Kidney epithelial cell (primary cell): ENCODE results near the gene PLAC9. TPM values are rescaled to one million over a fixed set of nuclear protein-coding genes. Genes with fewer than 3 reads are reported as not detected.
"Not testable (repeated sequence)": the region's sequence is repeated elsewhere in the genome, so short reads cannot be mapped to it uniquely, and the experiment has no call there.

Source experiments
- DNase-seq: peaks from one replicate; pipeline ENCODE4 v3.0.0-alpha.2; 2010; ENCODE audit warnings: low read depth
- H3K27me3 ChIP-seq: 2 replicates; pipeline ENCODE4 v1.6.0; 2011; ENCODE audit warnings: low read length; ENCODE audit not compliant: control insufficient read depth, insufficient read depth
- H3K36me3 ChIP-seq: 2 replicates; pipeline ENCODE4 v1.5.1; 2011; ENCODE audit warnings: low read length; ENCODE audit not compliant: control insufficient read depth, insufficient read depth
- H3K4me3 ChIP-seq: 2 replicates; pipeline ENCODE4 v1.5.1; 2011; ENCODE audit warnings: low read depth, mild to moderate bottlenecking, control low read depth, low read length
- total RNA-seq: library from RNA; depleted of rRNA; stranded (reverse); fragments of >200 nt; gene quantifications from 2 replicates; pipeline ENCODE4 v1.2.3, GENCODE V29; 2015
- TF ChIP-seq, protein P1 (sequence below): IDR thresholded peaks from 2 replicates; pipeline ENCODE4 v1.5.1; 2011; ENCODE audit warnings: mild to moderate bottlenecking, moderate library complexity, low read length, control low read depth, inconsistent platforms; ENCODE audit not compliant: insufficient read depth, poor library complexity, severe bottlenecking

PLAC9 gene, protein sequence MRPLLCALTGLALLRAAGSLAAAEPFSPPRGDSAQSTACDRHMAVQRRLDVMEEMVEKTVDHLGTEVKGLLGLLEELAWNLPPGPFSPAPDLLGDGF
- not detected in 2 replicates for total RNA-seq

DNA sequence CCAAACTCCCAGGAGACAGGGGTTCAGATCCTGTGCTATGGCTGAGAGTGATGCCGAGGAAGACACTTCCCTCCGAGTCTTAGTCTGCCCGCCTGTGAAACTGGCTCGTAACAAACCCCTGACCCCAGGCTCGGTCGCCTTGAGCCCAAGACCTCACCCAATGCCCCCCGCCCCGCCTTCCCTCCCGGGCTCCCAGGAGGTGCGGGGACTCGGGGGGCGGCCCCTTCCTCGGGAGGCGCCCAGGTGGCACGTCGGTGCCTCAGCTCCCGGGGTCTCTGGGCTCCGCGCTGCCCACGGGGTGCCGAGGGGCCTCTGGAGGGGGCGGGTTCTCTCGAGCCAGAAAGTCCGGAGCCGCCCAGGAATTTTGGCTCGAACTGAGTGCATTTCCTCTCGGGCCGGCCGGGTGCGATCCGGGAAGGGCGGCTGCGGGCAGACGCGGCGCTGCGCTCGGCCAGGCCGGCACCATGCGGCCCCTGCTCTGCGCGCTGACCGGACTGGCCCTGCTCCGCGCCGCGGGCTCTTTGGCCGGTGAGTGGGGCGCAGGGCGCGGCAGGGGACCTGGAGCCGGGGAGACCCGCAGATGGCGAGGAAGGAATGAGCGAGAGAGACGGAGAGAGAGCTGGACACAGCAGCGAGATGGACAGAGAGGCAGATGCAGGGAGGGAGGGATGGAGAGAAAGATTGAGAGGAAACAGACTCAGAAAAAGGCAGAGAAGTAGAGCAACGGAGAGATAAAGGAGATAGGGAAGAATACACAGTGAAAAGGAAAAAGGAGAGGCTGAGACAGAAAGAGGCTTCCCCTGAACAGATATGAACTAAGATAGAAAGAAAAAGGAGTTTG lies at the start of gene PLAC9:
Gene PLAC9 (plus strand): TSS at position 432 of the 841 bp plus-strand sequence. CDS start 33 bp downstream, at position 465.
- no peaks in the 10 kb centered on the region for H3K36me3 ChIP-seq
- peak within 1 kb of the TSS; percentile 34 for H3K4me3 ChIP-seq
- TF ChIP-seq, protein P1, sequence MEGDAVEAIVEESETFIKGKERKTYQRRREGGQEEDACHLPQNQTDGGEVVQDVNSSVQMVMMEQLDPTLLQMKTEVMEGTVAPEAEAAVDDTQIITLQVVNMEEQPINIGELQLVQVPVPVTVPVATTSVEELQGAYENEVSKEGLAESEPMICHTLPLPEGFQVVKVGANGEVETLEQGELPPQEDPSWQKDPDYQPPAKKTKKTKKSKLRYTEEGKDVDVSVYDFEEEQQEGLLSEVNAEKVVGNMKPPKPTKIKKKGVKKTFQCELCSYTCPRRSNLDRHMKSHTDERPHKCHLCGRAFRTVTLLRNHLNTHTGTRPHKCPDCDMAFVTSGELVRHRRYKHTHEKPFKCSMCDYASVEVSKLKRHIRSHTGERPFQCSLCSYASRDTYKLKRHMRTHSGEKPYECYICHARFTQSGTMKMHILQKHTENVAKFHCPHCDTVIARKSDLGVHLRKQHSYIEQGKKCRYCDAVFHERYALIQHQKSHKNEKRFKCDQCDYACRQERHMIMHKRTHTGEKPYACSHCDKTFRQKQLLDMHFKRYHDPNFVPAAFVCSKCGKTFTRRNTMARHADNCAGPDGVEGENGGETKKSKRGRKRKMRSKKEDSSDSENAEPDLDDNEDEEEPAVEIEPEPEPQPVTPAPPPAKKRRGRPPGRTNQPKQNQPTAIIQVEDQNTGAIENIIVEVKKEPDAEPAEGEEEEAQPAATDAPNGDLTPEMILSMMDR, result no peak
- peaks cover 19% of the 10 kb centered on the region for H3K27me3 ChIP-seq
- no peak for DNase-seq

DNA sequence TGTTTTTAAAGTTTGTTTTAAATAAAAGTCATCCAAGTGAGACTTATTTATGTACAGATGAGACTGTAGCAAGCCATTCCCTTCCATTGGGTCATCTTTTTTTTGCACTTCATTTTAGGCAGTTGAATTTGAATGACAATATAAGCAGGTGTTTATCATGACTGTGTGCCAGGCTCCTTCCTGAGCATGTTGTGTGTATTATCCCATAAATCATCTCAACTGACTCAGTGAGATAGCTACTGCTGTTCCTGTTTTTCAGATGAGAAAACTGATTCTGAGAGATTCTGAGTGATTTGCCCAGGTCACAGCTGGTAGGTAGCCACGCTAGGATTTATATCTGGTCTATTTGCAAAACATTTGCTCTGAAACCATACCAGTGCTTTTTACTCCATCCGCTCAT lies 42.4 kb upstream of the PLAC9 start:
- no peak for DNase-seq
- no peak overlapping the region for H3K4me3 ChIP-seq
- no peaks in the 10 kb centered on the region for H3K27me3 ChIP-seq
- TF ChIP-seq, protein P1, result no peak
- H3K36me3 ChIP-seq, result no peaks in the 10 kb centered on the region

DNA sequence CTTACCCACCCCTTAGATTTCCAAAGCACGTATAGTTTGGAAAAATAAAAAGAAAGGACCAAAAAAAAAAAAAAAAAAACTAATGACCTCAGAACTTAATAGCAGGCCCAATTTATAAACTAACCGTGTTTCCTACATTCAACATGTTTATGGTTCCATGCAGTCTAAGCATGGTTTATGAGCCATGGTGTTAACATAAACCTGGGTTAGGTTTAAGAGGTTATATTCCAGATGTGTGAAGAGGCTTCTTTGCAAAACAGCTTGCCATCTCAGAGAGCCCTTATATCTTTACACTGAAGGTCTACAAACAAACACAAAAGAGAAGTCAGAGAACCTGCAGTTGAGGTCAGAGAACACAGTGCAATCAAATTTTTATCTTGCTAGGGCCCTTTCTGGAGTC lies 38.3 kb upstream of the PLAC9 start:
- DNase-seq, result no peak
- no peaks in the 10 kb centered on the region for H3K27me3 ChIP-seq
- H3K4me3 ChIP-seq, result no peak overlapping the region
- TF ChIP-seq, protein P1, result no peak
- H3K36me3 ChIP-seq, result no peaks in the 10 kb centered on the region

DNA sequence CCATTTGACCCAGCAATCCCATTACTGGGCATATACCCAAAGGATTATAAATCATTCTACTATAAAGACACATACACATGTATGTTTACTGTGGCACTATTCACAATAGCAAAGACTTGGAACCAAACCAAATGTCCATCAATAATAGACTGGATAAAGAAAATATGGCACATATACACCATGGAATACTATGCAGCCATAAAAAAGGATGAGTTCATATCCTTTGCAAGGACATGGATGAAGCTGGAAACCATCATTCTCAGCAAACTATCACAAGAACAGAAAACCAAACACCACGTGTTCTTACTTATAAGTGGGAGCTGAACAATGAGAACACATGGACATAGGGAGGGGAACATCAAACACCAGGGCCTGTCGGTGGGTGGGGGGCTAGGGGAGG lies 34.3 kb upstream of the PLAC9 start:
- not testable (repeated sequence) for DNase-seq, H3K36me3 ChIP-seq, H3K27me3 ChIP-seq, H3K4me3 ChIP-seq

DNA sequence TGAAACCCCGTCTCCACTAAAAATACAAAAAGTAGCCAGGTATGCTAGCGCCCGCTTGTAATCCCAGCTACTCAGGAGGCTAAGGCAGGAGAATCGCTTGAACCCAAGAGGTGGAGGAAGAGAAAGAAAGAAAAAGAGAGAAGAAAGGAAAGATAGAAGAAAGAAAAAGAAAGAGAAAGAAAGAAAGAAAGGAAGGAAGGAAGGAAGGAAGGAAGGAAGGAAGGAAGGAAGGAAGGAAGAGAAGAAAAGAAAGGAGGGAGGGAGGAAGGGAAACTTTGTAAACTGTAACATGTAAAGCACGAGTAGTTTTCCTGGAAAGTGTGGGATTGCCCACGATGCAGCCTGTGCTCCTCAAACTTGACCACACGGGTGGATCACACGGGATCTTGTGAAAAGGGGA lies 33.2 kb upstream of the PLAC9 start:
- DNase-seq, H3K27me3 ChIP-seq, H3K4me3 ChIP-seq, H3K36me3 ChIP-seq: not testable (repeated sequence)

DNA sequence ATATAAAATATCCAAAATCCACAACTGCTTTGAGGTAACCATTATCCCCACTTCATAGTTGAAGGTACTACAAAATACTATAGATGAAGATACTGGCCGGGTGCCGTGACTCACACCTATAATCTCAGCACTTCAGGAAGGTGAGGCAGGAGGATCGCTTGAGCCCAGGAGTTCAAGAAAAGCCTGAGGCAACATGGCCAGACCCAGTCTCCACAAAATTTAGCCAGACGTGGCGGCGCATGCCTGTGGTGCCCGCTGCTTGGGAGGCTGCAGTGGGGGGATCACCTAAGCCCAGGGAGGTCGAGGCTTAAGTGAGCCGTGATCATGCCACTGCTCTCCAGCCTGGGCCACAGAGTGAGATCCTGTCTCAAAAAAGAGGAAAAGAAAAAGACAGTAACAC lies 32.4 kb upstream of the PLAC9 start:
- TF ChIP-seq, protein P1, result no peak

More for the DNA sequence above, 32.4 kb upstream of the PLAC9 start:
- Histone ChIP-seq H3K4me3 (no peak overlapping the region), H3K36me3 (no peaks in the 10 kb centered on the region), H3K27me3 (no peaks in the 10 kb centered on the region)
- DNase-seq, result no peak
